Measurements from ENCODE around the gene CCNJL. TPM values are rescaled to one million over a fixed set of nuclear protein-coding genes. Genes with fewer than 3 reads are reported as not detected.

Gene CCNJL
- total RNA-seq, 2 donors from 2014 or later, result 0.26 to 0.66 TPM

DNA sequence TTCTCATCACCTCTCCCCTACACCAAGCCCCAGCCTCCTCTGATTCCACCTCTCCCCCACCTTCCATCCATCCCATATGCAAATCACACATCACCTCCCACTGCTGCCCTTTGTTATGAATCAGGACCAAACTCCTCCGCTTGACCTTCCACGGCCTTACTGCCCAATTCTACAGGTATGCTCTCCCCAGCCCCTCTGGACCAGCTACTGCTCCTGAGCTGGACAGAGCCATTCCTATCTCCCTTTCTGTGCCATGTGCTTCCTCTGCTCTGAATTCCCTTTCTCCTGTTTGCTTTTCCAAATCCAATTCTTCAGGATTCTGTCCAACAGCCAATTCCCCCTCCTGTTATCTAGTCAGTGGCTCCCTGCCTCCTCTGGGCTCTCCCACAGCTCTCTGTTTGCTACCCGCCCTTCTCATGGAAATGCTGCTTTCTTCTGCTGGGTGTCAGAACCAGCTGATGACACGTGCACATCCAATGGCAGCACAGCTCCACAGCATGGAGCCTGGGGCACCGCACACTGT lies 74.7 kb downstream of the CCNJL start:
- Histone ChIP-seq H3K36me3 (replicated peaks in 1 of 2; ENCODE audit: insufficient read depth in 1 of 2, low read depth in 2 of 2) (no peaks in the 10 kb centered on the region), H3K4me1 (peaks cover 4% of the 10 kb centered on the region), H3K27me3 (no peaks in the 10 kb centered on the region), H3K4me3 (no peak overlapping the region), H3K9me3 (no peaks in the 10 kb centered on the region), H3K27ac (no peak overlapping the region)
- DNase-seq (no peak), ATAC-seq (no peak)
- TF ChIP-seq POLR2A (IDR thresholded peaks at IDR 0.05), result no peak
- TF ChIP-seq, protein P1, sequence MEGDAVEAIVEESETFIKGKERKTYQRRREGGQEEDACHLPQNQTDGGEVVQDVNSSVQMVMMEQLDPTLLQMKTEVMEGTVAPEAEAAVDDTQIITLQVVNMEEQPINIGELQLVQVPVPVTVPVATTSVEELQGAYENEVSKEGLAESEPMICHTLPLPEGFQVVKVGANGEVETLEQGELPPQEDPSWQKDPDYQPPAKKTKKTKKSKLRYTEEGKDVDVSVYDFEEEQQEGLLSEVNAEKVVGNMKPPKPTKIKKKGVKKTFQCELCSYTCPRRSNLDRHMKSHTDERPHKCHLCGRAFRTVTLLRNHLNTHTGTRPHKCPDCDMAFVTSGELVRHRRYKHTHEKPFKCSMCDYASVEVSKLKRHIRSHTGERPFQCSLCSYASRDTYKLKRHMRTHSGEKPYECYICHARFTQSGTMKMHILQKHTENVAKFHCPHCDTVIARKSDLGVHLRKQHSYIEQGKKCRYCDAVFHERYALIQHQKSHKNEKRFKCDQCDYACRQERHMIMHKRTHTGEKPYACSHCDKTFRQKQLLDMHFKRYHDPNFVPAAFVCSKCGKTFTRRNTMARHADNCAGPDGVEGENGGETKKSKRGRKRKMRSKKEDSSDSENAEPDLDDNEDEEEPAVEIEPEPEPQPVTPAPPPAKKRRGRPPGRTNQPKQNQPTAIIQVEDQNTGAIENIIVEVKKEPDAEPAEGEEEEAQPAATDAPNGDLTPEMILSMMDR (IDR thresholded peaks at IDR 0.05), result no peak
- intact Hi-C loops (cut with DNase I), result no loop called here
- WGBS, 2 donors, result 69 to 81% methylated on average over 5 of the region's 5 CpGs

DNA sequence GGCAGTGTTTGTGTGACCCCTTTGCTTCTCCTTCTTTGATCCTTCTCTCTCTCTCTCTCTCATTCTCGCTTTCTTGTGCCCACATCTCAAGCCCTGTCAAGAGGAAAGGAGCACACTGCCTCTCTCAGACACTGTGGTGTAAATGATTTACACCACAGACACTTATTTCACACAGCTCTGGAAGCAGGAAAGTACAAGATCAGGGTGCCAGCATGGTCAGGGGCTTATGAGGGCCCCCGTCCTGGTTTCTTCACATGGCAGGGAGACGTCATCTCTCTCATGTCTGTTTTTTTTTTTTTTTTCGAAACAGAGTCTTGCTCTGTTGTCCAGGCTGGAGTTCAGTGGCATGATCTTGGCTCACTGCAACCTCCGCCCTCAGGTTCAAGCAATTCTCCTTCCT lies 76.6 kb downstream of the CCNJL start:
- no peaks in the 10 kb centered on the region for H3K36me3 ChIP-seq (replicated peaks in 1 of 2; ENCODE audit: insufficient read depth in 1 of 2, low read depth in 2 of 2)
- intact Hi-C loops (cut with DNase I), result no loop called here
- H3K4me1 ChIP-seq, result no peaks in the 10 kb centered on the region
- no peak for DNase-seq
- no peak overlapping the region for H3K4me3 ChIP-seq
- TF ChIP-seq, protein P1 (IDR thresholded peaks at IDR 0.05), result no peak
- no peak for TF ChIP-seq POLR2A (IDR thresholded peaks at IDR 0.05)
- no peak for ATAC-seq
- H3K9me3 ChIP-seq, result no peaks in the 10 kb centered on the region
- WGBS, 2 donors, result 85 to 86% methylated on average over 5 of the region's 5 CpGs
- no peaks in the 10 kb centered on the region for H3K27me3 ChIP-seq
- no peak overlapping the region for H3K27ac ChIP-seq

DNA sequence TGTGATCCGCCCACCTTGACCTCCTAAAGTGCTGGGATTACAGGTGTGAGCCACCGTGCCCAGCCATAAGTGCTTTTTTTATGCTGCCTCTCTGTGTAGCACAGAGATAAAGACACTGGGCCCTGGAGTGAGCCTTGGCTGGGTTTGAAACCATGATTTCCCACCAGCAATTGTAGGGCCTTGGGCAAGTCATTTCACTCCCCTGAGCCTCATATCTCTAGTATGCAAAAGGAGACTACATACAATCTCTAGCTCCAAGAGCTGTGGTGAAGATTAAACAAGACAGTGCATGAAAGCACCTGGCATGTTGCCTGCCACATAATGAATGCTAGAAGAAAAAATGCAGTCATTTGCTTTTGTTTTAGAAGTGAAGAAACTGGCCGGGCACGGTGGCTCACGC lies 79.1 kb downstream of the CCNJL start:
- intact Hi-C loops (cut with DNase I), result no loop called here
- ATAC-seq, result no peak

DNA sequence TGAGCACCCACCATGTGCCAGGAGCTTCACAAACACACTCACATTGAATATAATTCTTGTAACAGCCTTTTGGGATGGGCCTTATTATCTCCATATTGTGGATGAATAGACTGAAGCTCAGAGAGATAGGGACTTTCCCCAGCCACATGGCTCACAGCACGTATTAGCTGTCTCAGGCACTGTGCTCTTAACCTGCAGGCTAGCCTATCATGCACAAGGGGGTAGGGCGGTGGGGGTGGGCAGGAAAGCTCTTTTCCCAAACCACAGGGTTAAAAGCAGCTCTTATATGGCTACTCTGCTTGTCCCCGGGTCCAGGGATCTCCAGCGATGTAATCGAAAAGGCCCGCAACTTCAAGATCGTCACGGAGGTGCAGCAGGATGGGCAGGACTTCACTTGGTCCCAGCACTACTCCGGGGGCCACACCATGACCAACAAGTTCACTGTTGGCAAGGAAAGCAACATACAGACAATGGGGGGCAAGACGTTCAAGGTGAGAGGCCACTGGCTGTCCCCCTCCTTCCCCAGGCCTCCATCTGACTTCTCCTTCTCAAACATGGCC lies 80.5 kb downstream of the CCNJL start:
- Histone ChIP-seq H3K27ac (no peak overlapping the region), H3K36me3 (replicated peaks in 1 of 2; ENCODE audit: insufficient read depth in 1 of 2, low read depth in 2 of 2) (no peaks in the 10 kb centered on the region), H3K4me1 (no peaks in the 10 kb centered on the region), H3K4me3 (no peak overlapping the region), H3K27me3 (no peaks in the 10 kb centered on the region), H3K9me3 (no peaks in the 10 kb centered on the region)
- TF ChIP-seq POLR2A (IDR thresholded peaks at IDR 0.05), result no peak
- TF ChIP-seq, protein P1 (IDR thresholded peaks at IDR 0.05), result no peak
- no peak for ATAC-seq
- no peak for DNase-seq
- 74 to 79% methylated on average over 10 of the region's 10 CpGs for WGBS, 2 donors
- intact Hi-C loops (cut with DNase I), result no loop called here

More for the DNA sequence above, 79.1 kb downstream of the CCNJL start:
- Histone ChIP-seq H3K27ac (no peak overlapping the region), H3K27me3 (no peaks in the 10 kb centered on the region), H3K4me1 (no peaks in the 10 kb centered on the region), H3K9me3 (no peaks in the 10 kb centered on the region), H3K36me3 (replicated peaks in 1 of 2; ENCODE audit: insufficient read depth in 1 of 2, low read depth in 2 of 2) (no peaks in the 10 kb centered on the region), H3K4me3 (no peak overlapping the region)
- no peak for DNase-seq
- TF ChIP-seq, protein P1 (IDR thresholded peaks at IDR 0.05), result no peak
- TF ChIP-seq POLR2A (IDR thresholded peaks at IDR 0.05), result no peak
- WGBS, 2 donors, result 77 to 90% methylated on average over 5 of the region's 5 CpGs

Data from body of pancreas (tissue), 4 donors.